Lower leg skin (tissue), 3 donors: ENCODE data around the gene MPZL2.

ENCODE experiments used
- POLR2A ChIP-seq, 2 donors: fragments of 450-650 bp; IDR thresholded peaks; one replicate each; pipeline ENCODE4 v1.6.1; 2016 to 2017; ENCODE audit warnings: antibody characterized with exemption in 2 of 2, mild to moderate bottlenecking in 1 of 2, moderate library complexity in 1 of 2
- TF ChIP-seq, protein P1 (sequence below), 3 donors: fragments of 450-650 bp; IDR thresholded peaks; one replicate each; pipeline ENCODE4 v1.5.1; 2016; ENCODE audit warnings: antibody characterized with exemption in 3 of 3, mild to moderate bottlenecking in 3 of 3, moderate library complexity in 2 of 3

DNA sequence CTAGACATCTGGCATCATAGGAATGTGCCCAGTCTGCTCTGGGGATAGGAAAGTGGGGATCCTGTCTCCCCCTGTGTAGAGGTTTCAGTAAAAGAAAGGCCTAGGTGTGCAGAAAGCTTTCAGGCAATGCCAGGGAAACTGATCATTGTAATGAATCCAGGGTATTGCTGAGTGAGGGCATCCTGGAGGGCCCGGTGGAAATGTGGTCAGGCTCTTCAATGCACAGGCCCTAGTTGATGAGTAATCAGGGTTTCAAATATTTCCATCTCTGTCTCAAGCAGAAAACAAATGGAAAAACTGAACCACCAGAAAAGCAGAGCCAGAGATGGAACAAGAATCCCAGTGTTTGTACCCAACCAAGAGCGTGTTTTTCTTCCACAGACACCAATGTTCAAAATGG, 42.5 kb upstream of the MPZL2 start:
- TF ChIP-seq, protein P1, sequence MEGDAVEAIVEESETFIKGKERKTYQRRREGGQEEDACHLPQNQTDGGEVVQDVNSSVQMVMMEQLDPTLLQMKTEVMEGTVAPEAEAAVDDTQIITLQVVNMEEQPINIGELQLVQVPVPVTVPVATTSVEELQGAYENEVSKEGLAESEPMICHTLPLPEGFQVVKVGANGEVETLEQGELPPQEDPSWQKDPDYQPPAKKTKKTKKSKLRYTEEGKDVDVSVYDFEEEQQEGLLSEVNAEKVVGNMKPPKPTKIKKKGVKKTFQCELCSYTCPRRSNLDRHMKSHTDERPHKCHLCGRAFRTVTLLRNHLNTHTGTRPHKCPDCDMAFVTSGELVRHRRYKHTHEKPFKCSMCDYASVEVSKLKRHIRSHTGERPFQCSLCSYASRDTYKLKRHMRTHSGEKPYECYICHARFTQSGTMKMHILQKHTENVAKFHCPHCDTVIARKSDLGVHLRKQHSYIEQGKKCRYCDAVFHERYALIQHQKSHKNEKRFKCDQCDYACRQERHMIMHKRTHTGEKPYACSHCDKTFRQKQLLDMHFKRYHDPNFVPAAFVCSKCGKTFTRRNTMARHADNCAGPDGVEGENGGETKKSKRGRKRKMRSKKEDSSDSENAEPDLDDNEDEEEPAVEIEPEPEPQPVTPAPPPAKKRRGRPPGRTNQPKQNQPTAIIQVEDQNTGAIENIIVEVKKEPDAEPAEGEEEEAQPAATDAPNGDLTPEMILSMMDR (IDR thresholded peaks at IDR 0.05), result no peak
- TF ChIP-seq POLR2A (IDR thresholded peaks at IDR 0.05), result no peak
